HEK293 (cell line): ENCODE data around the gene PPP1R14C.
A peak's percentile ranks its signal among the peaks of the same experiment; 100 is the strongest.

ENCODE experiments used
- IKZF3 ChIP-seq: fragments of 450-650 bp; IDR thresholded peaks from 2 replicates; pipeline ENCODE4 v1.5.0; 2018; ENCODE audit warnings: missing biosample characterization, mild to moderate bottlenecking, missing genetic modification characterization, moderate library complexity
- KLF1 ChIP-seq: fragments of 450-650 bp; formaldehyde crosslinking; IDR thresholded peaks from 2 replicates; pipeline ENCODE4 v1.5.1; 2016; ENCODE audit warnings: missing biosample characterization, missing genetic modification characterization
- PRDM1 ChIP-seq: fragments of 450-650 bp; formaldehyde crosslinking; IDR thresholded peaks from 2 replicates; pipeline ENCODE4; 2016; ENCODE audit warnings: missing biosample characterization, missing genetic modification characterization
- SP3 ChIP-seq: fragments of 450-650 bp; formaldehyde crosslinking; IDR thresholded peaks from 2 replicates; pipeline ENCODE4 v1.5.1; 2016; ENCODE audit warnings: missing biosample characterization, missing genetic modification characterization
- WT1 ChIP-seq: fragments of 450-650 bp; formaldehyde crosslinking; IDR thresholded peaks from 2 replicates; pipeline ENCODE4 v1.5.1; 2016; ENCODE audit warnings: missing biosample characterization, missing genetic modification characterization
- ZBTB8A ChIP-seq: fragments of 450-650 bp; formaldehyde crosslinking; IDR thresholded peaks from 2 replicates; pipeline ENCODE4 v1.5.1; 2016; ENCODE audit warnings: missing biosample characterization, missing genetic modification characterization
- ZNF324 ChIP-seq: fragments of 450-650 bp; formaldehyde crosslinking; IDR thresholded peaks from 2 replicates; pipeline ENCODE4 v1.5.1; 2016; ENCODE audit warnings: missing biosample characterization, missing genetic modification characterization
- ZNF366 ChIP-seq: fragments of 450-650 bp; formaldehyde crosslinking; conservative IDR thresholded peaks from 2 replicates; pipeline ENCODE4 v1.5.1; 2016; ENCODE audit warnings: missing biosample characterization, missing genetic modification characterization
- ZNF426 ChIP-seq: fragments of 450-650 bp; formaldehyde crosslinking; IDR thresholded peaks from 2 replicates; pipeline ENCODE4 v1.5.1; 2017; ENCODE audit warnings: missing biosample characterization, missing genetic modification characterization, mild to moderate bottlenecking, inconsistent platforms, moderate library complexity
- ZNF549 ChIP-seq: fragments of 450-650 bp; IDR thresholded peaks from 2 replicates; pipeline ENCODE4 v1.5.1; 2018; ENCODE audit warnings: missing biosample characterization, missing genetic modification characterization, mild to moderate bottlenecking, inconsistent platforms, moderate library complexity
- ZNF561 ChIP-seq: fragments of 450-650 bp; IDR thresholded peaks from 2 replicates; pipeline ENCODE4 v1.5.1; 2018; ENCODE audit warnings: missing biosample characterization, missing genetic modification characterization, borderline replicate concordance
- ZNF670 ChIP-seq: fragments of 450-650 bp; formaldehyde crosslinking; IDR thresholded peaks from 2 replicates; pipeline ENCODE4 v1.5.1; 2016; ENCODE audit warnings: missing biosample characterization, missing genetic modification characterization, low read depth
- ZSCAN30 ChIP-seq: fragments of 450-650 bp; IDR thresholded peaks from 2 replicates; pipeline ENCODE4 v1.5.1; 2018; ENCODE audit warnings: missing biosample characterization, mild to moderate bottlenecking, missing genetic modification characterization, moderate library complexity
- TF ChIP-seq, protein P1 (sequence below): fragments of 450-650 bp; formaldehyde crosslinking; IDR thresholded peaks from 2 replicates; pipeline ENCODE4 v1.5.1; 2016; ENCODE audit warnings: missing biosample characterization, missing genetic modification characterization
- TF ChIP-seq, protein P2 (sequence below): fragments of 450-650 bp; formaldehyde crosslinking; IDR thresholded peaks from 2 replicates; pipeline ENCODE4 v1.5.1; 2016; ENCODE audit warnings: missing biosample characterization, missing genetic modification characterization
- TF ChIP-seq, protein P3 (sequence below): fragments of 450-650 bp; formaldehyde crosslinking; IDR thresholded peaks from 2 replicates; pipeline ENCODE4 v1.5.1; 2016; ENCODE audit warnings: missing biosample characterization, missing genetic modification characterization
- TF ChIP-seq, protein P4 (sequence below): fragments of 450-650 bp; formaldehyde crosslinking; IDR thresholded peaks from 2 replicates; pipeline ENCODE4 v1.5.1; 2016; ENCODE audit warnings: missing biosample characterization, missing genetic modification characterization
- TF ChIP-seq, protein P5 (sequence below): sonication (generic); formaldehyde crosslinking; IDR thresholded peaks from 2 replicates; pipeline ENCODE4 v1.8.1; 2022; ENCODE audit warnings: mild to moderate bottlenecking, moderate library complexity, missing genetic modification reagents
- TF ChIP-seq, protein P6 (sequence below): fragments of 450-650 bp; formaldehyde crosslinking; IDR thresholded peaks from 2 replicates; pipeline ENCODE4 v1.5.1; 2016; ENCODE audit warnings: missing biosample characterization, missing genetic modification characterization

Gene PPP1R14C

DNA sequence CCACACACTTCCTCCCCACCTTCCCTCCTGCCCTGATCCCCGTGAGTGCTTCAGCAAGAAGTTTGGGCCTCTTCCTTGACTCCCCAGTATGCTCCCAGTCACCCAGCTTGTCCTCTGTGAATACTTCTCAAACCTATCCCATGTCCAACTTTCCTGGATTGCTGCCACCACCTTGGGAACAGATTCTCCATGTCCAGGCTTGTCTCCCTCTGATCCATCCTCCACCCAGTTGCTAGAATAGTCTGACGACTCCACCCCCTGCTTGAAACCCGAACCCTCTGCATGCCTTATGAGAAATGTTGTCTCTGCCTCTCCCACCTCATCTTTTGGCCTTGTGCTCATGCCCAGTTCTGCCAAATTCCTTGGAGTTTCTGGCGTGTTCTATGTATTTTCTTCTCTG is 108.0 kb downstream of the PPP1R14C start (continued):
- TF ChIP-seq, protein P1, sequence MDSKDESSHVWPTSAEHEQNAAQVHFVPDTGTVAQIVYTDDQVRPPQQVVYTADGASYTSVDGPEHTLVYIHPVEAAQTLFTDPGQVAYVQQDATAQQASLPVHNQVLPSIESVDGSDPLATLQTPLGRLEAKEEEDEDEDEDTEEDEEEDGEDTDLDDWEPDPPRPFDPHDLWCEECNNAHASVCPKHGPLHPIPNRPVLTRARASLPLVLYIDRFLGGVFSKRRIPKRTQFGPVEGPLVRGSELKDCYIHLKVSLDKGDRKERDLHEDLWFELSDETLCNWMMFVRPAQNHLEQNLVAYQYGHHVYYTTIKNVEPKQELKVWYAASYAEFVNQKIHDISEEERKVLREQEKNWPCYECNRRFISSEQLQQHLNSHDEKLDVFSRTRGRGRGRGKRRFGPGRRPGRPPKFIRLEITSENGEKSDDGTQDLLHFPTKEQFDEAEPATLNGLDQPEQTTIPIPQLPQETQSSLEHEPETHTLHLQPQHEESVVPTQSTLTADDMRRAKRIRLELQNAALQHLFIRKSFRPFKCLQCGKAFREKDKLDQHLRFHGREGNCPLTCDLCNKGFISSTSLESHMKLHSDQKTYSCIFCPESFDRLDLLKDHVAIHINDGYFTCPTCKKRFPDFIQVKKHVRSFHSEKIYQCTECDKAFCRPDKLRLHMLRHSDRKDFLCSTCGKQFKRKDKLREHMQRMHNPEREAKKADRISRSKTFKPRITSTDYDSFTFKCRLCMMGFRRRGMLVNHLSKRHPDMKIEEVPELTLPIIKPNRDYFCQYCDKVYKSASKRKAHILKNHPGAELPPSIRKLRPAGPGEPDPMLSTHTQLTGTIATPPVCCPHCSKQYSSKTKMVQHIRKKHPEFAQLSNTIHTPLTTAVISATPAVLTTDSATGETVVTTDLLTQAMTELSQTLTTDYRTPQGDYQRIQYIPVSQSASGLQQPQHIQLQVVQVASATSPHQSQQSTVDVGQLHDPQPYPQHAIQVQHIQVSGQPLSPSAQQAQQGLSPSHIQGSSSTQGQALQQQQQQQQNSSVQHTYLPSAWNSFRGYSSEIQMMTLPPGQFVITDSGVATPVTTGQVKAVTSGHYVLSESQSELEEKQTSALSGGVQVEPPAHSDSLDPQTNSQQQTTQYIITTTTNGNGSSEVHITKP (tag by site-specific recombination), result peak; percentile 56
- TF ChIP-seq ZNF549 (no peak), ZNF670 (tag by site-specific recombination) (no peak), ZBTB8A (tag by site-specific recombination) (0 out of 2 replicates have a peak, but pooled peaks have one; percentile 15), IKZF3 (tag by site-specific recombination) (peak; percentile 64), ZSCAN30 (tag by site-specific recombination) (no peak), ZNF366 (tag by site-specific recombination) (peak; percentile 81), ZNF426 (tag by site-specific recombination) (no peak), KLF1 (tag by site-specific recombination) (peak; percentile 56; the same call in 1 of the 2 replicates), ZNF324 (tag by site-specific recombination) (peak; percentile 56; the same call in 1 of the 2 replicates), ZNF561 (tag by site-specific recombination) (no peak), SP3 (0 out of 2 replicates have a peak, but pooled peaks have one; percentile 25), PRDM1 (tag by site-specific recombination) (peak; percentile 45; the same call in 1 of the 2 replicates), WT1 (tag by site-specific recombination) (0 out of 2 replicates have a peak, but pooled peaks have one; percentile 9)
- TF ChIP-seq, protein P2, sequence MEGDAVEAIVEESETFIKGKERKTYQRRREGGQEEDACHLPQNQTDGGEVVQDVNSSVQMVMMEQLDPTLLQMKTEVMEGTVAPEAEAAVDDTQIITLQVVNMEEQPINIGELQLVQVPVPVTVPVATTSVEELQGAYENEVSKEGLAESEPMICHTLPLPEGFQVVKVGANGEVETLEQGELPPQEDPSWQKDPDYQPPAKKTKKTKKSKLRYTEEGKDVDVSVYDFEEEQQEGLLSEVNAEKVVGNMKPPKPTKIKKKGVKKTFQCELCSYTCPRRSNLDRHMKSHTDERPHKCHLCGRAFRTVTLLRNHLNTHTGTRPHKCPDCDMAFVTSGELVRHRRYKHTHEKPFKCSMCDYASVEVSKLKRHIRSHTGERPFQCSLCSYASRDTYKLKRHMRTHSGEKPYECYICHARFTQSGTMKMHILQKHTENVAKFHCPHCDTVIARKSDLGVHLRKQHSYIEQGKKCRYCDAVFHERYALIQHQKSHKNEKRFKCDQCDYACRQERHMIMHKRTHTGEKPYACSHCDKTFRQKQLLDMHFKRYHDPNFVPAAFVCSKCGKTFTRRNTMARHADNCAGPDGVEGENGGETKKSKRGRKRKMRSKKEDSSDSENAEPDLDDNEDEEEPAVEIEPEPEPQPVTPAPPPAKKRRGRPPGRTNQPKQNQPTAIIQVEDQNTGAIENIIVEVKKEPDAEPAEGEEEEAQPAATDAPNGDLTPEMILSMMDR (tag by site-specific recombination), result no peak
- TF ChIP-seq, protein P3, sequence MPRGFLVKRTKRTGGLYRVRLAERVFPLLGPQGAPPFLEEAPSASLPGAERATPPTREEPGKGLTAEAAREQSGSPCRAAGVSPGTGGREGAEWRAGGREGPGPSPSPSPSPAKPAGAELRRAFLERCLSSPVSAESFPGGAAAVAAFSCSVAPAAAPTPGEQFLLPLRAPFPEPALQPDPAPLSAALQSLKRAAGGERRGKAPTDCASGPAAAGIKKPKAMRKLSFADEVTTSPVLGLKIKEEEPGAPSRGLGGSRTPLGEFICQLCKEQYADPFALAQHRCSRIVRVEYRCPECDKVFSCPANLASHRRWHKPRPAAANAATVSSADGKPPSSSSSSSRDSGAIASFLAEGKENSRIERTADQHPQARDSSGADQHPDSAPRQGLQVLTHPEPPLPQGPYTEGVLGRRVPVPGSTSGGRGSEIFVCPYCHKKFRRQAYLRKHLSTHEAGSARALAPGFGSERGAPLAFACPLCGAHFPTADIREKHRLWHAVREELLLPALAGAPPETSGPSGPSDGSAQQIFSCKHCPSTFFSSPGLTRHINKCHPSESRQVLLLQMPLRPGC (tag by site-specific recombination), result peak; percentile 67; the same call in 1 of the 2 replicates
- TF ChIP-seq, protein P4, sequence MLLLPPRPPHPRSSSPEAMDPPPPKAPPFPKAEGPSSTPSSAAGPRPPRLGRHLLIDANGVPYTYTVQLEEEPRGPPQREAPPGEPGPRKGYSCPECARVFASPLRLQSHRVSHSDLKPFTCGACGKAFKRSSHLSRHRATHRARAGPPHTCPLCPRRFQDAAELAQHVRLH (tag by site-specific recombination), result no peak
- TF ChIP-seq, protein P5, sequence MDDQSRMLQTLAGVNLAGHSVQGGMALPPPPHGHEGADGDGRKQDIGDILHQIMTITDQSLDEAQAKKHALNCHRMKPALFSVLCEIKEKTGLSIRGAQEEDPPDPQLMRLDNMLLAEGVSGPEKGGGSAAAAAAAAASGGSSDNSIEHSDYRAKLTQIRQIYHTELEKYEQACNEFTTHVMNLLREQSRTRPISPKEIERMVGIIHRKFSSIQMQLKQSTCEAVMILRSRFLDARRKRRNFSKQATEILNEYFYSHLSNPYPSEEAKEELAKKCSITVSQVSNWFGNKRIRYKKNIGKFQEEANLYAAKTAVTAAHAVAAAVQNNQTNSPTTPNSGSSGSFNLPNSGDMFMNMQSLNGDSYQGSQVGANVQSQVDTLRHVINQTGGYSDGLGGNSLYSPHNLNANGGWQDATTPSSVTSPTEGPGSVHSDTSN (CRISPR knock-in tag), result no peak
- TF ChIP-seq, protein P6, sequence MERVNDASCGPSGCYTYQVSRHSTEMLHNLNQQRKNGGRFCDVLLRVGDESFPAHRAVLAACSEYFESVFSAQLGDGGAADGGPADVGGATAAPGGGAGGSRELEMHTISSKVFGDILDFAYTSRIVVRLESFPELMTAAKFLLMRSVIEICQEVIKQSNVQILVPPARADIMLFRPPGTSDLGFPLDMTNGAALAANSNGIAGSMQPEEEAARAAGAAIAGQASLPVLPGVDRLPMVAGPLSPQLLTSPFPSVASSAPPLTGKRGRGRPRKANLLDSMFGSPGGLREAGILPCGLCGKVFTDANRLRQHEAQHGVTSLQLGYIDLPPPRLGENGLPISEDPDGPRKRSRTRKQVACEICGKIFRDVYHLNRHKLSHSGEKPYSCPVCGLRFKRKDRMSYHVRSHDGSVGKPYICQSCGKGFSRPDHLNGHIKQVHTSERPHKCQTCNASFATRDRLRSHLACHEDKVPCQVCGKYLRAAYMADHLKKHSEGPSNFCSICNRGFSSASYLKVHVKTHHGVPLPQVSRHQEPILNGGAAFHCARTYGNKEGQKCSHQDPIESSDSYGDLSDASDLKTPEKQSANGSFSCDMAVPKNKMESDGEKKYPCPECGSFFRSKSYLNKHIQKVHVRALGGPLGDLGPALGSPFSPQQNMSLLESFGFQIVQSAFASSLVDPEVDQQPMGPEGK, result peak; percentile 51; the same call in 1 of the 2 replicates
